PC-3 (cell line): ENCODE results near the gene CARD11. TPM values are rescaled to one million over a fixed set of nuclear protein-coding genes. Genes with fewer than 3 reads are reported as not detected.

Experiments
- ATAC-seq: fragments of 200-7000 bp; cut with Tn5 transposase; 2 replicates; pipeline ENCODE4 v1.9.1; 2020; ENCODE audit warnings: mild to moderate bottlenecking, moderate library complexity
- BruUV-seq: library from RNA; stranded (reverse); fragments of 400-500 nt; replicated peaks from 2 replicates; lab custom pipeline; 2021; lab: Mats Ljungman, UMichigan
- CTCF ChIA-PET: fragments of 300-600 bp; sonication (Branson Sonifier 250); formaldehyde crosslinking; loops from one replicate; lab custom pipeline; 2022; ENCODE audit warnings: antibody characterized with exemption; lab: Charles Lee
- POLR2A ChIA-PET: fragments of 300-600 bp; sonication (Branson Sonifier 250); formaldehyde crosslinking; loops from one replicate; lab custom pipeline; 2022; ENCODE audit warnings: antibody characterized with exemption; ENCODE audit not compliant: unreplicated experiment; lab: Charles Lee
- DNase-seq: peaks from one replicate; pipeline ENCODE4 v3.0.0-alpha.2; 2015
- H2AFZ ChIP-seq: fragments of 300-600 bp; sonication (generic); 2 replicates; pipeline ENCODE4 v1.6.0; 2016; ENCODE audit warnings: antibody characterized with exemption, low read length
- H3F3A ChIP-seq: fragments of 300-600 bp; sonication (generic); one replicate; pipeline ENCODE4 v1.6.0; 2017; ENCODE audit warnings: antibody characterized with exemption, low read length, control low read depth, mild to moderate bottlenecking; ENCODE audit not compliant: unreplicated experiment
- H3K27ac ChIP-seq: fragments of 300-600 bp; sonication (generic); 2 replicates; pipeline ENCODE4 v1.5.1; 2016; ENCODE audit warnings: mild to moderate bottlenecking, low read length
- H3K27me3 ChIP-seq: fragments of 300-600 bp; sonication (generic); 2 replicates; pipeline ENCODE4 v1.6.1; 2016; ENCODE audit warnings: low read length, mixed read lengths
- H3K36me3 ChIP-seq: fragments of 300-600 bp; sonication (generic); 2 replicates; pipeline ENCODE4 v1.6.1; 2016; ENCODE audit warnings: low read depth, mixed run types, low read length, mixed read lengths
- H3K4me1 ChIP-seq: fragments of 300-600 bp; sonication (generic); 2 replicates; pipeline ENCODE4 v1.5.1; 2016; ENCODE audit warnings: low read length; ENCODE audit not compliant: insufficient read depth
- H3K4me2 ChIP-seq: fragments of 300-600 bp; sonication (generic); 2 replicates; pipeline ENCODE4 v1.6.0; 2016; ENCODE audit warnings: low read length
- H3K4me3 ChIP-seq: fragments of 300-600 bp; sonication (generic); 2 replicates; pipeline ENCODE4 v1.5.1; 2016; ENCODE audit warnings: mild to moderate bottlenecking, low read length, mixed read lengths
- H3K79me2 ChIP-seq: fragments of 300-600 bp; sonication (generic); 2 replicates; pipeline ENCODE4 v1.6.1; 2017; ENCODE audit warnings: low read length, mixed read lengths
- H3K9ac ChIP-seq: fragments of 300-600 bp; sonication (generic); 2 replicates; pipeline ENCODE4 v1.6.0; 2016; ENCODE audit warnings: mild to moderate bottlenecking, low read length
- H3K9me2 ChIP-seq: fragments of 300-600 bp; sonication (generic); replicated peaks from 2 replicates; pipeline ENCODE4 v1.6.1; 2016; ENCODE audit warnings: mixed run types, low read length, mixed read lengths
- H3K9me3 ChIP-seq: fragments of 300-600 bp; sonication (generic); 2 replicates; pipeline ENCODE4 v1.6.1; 2016; ENCODE audit warnings: low read length, mixed read lengths
- H4K20me1 ChIP-seq: fragments of 300-600 bp; sonication (generic); 2 replicates; pipeline ENCODE4 v1.6.1; 2016; ENCODE audit warnings: low read length, mixed read lengths
- CTCF ChIP-seq: fragments of 300-600 bp; sonication (generic); conservative IDR thresholded peaks from 2 replicates; pipeline ENCODE4 v1.5.1; 2017; ENCODE audit warnings: antibody characterized with exemption, low read depth, mild to moderate bottlenecking, low read length
- EZH2 ChIP-seq: fragments of 300-600 bp; sonication (generic); IDR thresholded peaks from one replicate; pipeline ENCODE4 v1.6.1; 2017; ENCODE audit warnings: antibody characterized with exemption, mild to moderate bottlenecking, low read length; ENCODE audit not compliant: unreplicated experiment
- EZH2phosphoT487 ChIP-seq: fragments of 300-600 bp; sonication (generic); IDR thresholded peaks from 2 replicates; pipeline ENCODE4 v1.6.1; 2018; ENCODE audit warnings: mild to moderate bottlenecking, antibody characterized with exemption, low read length, borderline replicate concordance
- intact Hi-C: fragments of 100-400 bp; cut with micrococcal nuclease; formaldehyde crosslinking; loops from 2 replicates; pipeline ENCODE4 v1.9.0; 2023
- total RNA-seq: library from RNA; depleted of rRNA; stranded (reverse); fragments of >200 nt; gene quantifications from 2 replicates; pipeline ENCODE4 v1.2.3, GENCODE V29; 2014

Gene CARD11
- total RNA-seq, 1 experiment from 2014 or later, result not detected

GRCh38 chr7:2981103-2981480, 62.6 kb downstream of the CARD11 start:
- no peaks in the 10 kb centered on the region for H3K9me3 ChIP-seq
- no peak overlapping the region for H3K4me3 ChIP-seq
- no peaks in the 10 kb centered on the region for H3K36me3 ChIP-seq
- no TSS peak for BruUV-seq
- H3K27me3 ChIP-seq, result peaks cover 46% of the 10 kb centered on the region
- H3K4me2 ChIP-seq, result no peak overlapping the region
- H3K9ac ChIP-seq, result no peak overlapping the region
- no peak for TF ChIP-seq EZH2
- no peak for TF ChIP-seq CTCF
- TF ChIP-seq EZH2phosphoT487, result no peak
- no peaks in the 10 kb centered on the region for H3K9me2 ChIP-seq
- no peaks in the 10 kb centered on the region for H3K79me2 ChIP-seq
- ChIA-PET CTCF (no interaction called here), POLR2A (no interaction called here)
- H4K20me1 ChIP-seq, result no peaks in the 10 kb centered on the region
- intact Hi-C loops, result no loop called here
- H2AFZ ChIP-seq, result no peak overlapping the region
- no peak overlapping the region for H3K27ac ChIP-seq
- no peaks in the 10 kb centered on the region for H3F3A ChIP-seq
- ATAC-seq (no peak), DNase-seq (no peak)
- H3K4me1 ChIP-seq, result no peaks in the 10 kb centered on the region

GRCh38 chr7:2980401-2981102, 63.1 kb downstream of the CARD11 start:
- DNase-seq (no peak), ATAC-seq (no peak)
- CTCF ChIA-PET, result no interaction called here
- Histone ChIP-seq H3K4me1 (no peaks in the 10 kb centered on the region), H3K27me3 (peaks cover 43% of the 10 kb centered on the region), H3F3A (no peaks in the 10 kb centered on the region), H3K27ac (no peak overlapping the region), H3K9me3 (no peaks in the 10 kb centered on the region), H3K4me3 (no peak overlapping the region), H3K4me2 (no peak overlapping the region), H3K36me3 (no peaks in the 10 kb centered on the region), H2AFZ (no peak overlapping the region), H3K9ac (no peak overlapping the region), H3K79me2 (no peaks in the 10 kb centered on the region), H4K20me1 (no peaks in the 10 kb centered on the region), H3K9me2 (no peaks in the 10 kb centered on the region)
- intact Hi-C loops, result no loop called here
- BruUV-seq, result no TSS peak
- no peak for TF ChIP-seq EZH2
- no peak for TF ChIP-seq CTCF
- TF ChIP-seq EZH2phosphoT487, result no peak
- POLR2A ChIA-PET, result no interaction called here

- peaks cover 41% of the 10 kb centered on the region for H3K27me3 ChIP-seq
- no peak for TF ChIP-seq EZH2
- intact Hi-C loops, result no loop called here
- no peak overlapping the region for H2AFZ ChIP-seq
- no peaks in the 10 kb centered on the region for H3K79me2 ChIP-seq
- no peaks in the 10 kb centered on the region for H3K4me1 ChIP-seq
- no peaks in the 10 kb centered on the region for H3K36me3 ChIP-seq
- no TSS peak for BruUV-seq
- no peak overlapping the region for H3K4me2 ChIP-seq
- H3K27ac ChIP-seq, result no peak overlapping the region
- no peak for ATAC-seq
- no peak for DNase-seq
- H3K9me3 ChIP-seq, result no peaks in the 10 kb centered on the region
- H3K9ac ChIP-seq, result no peak overlapping the region
- H4K20me1 ChIP-seq, result no peaks in the 10 kb centered on the region
- H3F3A ChIP-seq, result no peaks in the 10 kb centered on the region
- ChIA-PET POLR2A (no interaction called here), CTCF (no interaction called here)
- no peak overlapping the region for H3K4me3 ChIP-seq
- H3K9me2 ChIP-seq, result no peaks in the 10 kb centered on the region
Measured at GRCh38 chr7:2979951-2980350, 63.7 kb downstream of the CARD11 start.
